K562 (cell line): ENCODE measurements around the gene GABPB2. TPM values are rescaled to one million over a fixed set of nuclear protein-coding genes. Genes with fewer than 3 reads are reported as not detected.

ENCODE experiments used
- ATF2 ChIP-seq: sonication (generic); formaldehyde crosslinking; IDR thresholded peaks from 2 replicates; pipeline ENCODE4 v1.8.1; 2022; ENCODE audit warnings: missing genetic modification reagents
- CBFB ChIP-seq: sonication (generic); formaldehyde crosslinking; IDR thresholded peaks from 2 replicates; pipeline ENCODE4 v1.4.0; 2020; ENCODE audit warnings: mild to moderate bottlenecking, missing genetic modification reagents
- DEAF1 ChIP-seq: fragments of 450-650 bp; formaldehyde crosslinking; IDR thresholded peaks from 2 replicates; pipeline ENCODE4 v1.4.0; 2020; ENCODE audit warnings: mild to moderate bottlenecking, moderate library complexity
- ETV5 ChIP-seq: sonication (generic); formaldehyde crosslinking; IDR thresholded peaks from 2 replicates; pipeline ENCODE4 v1.4.0; 2020; ENCODE audit warnings: low read depth, mild to moderate bottlenecking, missing genetic modification reagents
- FOXP4 ChIP-seq: sonication (generic); formaldehyde crosslinking; IDR thresholded peaks from 2 replicates; pipeline ENCODE4 v1.8.0; 2022; ENCODE audit warnings: mild to moderate bottlenecking, missing genetic modification reagents, borderline replicate concordance
- L3MBTL2 ChIP-seq: fragments of 450-650 bp; IDR thresholded peaks from 2 replicates; pipeline ENCODE4 v1.6.1; 2016; ENCODE audit warnings: mild to moderate bottlenecking, moderate library complexity
- STAT6 ChIP-seq: sonication (generic); formaldehyde crosslinking; IDR thresholded peaks from 2 replicates; pipeline ENCODE4 v1.8.1; 2023; ENCODE audit warnings: mild to moderate bottlenecking, missing genetic modification reagents
- TEAD4 ChIP-seq, 2 experiments: sonication (generic) in 1 of 2; formaldehyde crosslinking in 1 of 2; IDR thresholded peaks; 2 replicates each; pipeline versions ENCODE4 v1.6.1 to v1.8.0; 2012 to 2022; ENCODE audit warnings: borderline replicate concordance in 1 of 2, inconsistent platforms in 1 of 2, low read length in 1 of 2, mild to moderate bottlenecking in 1 of 2, missing genetic modification reagents in 1 of 2
- WHSC1 ChIP-seq: IDR thresholded peaks from one replicate; pipeline ENCODE4 v1.6.1; 2012; ENCODE audit warnings: low read length, control low read depth, inconsistent platforms
- ZBTB33 ChIP-seq: sonication (generic); formaldehyde crosslinking; IDR thresholded peaks from 2 replicates; pipeline ENCODE4 v1.8.1; 2023; ENCODE audit warnings: mild to moderate bottlenecking, missing genetic modification reagents
- ZNF444 ChIP-seq: fragments of 250-450 bp; sonication (Bioruptor Pico); IDR thresholded peaks from 2 replicates; pipeline ENCODE4 v1.4.0; 2020; ENCODE audit warnings: mild to moderate bottlenecking, moderate library complexity
- polyA plus RNA-seq, 8 experiments: library from polyadenylated mRNA; depleted of rRNA in 4 of 8; stranded (reverse) in 5 of 8; unstranded in 3 of 8; fragments of >200 nt; fragmentation: Nextera tagmentation in 2 of 8; fragmentation: Illumina TruSeq in 1 of 8; extraction: Ambion mirVana in 2 of 8; extraction: Trizol in 1 of 8; gene quantifications; 2 replicates each; pipeline versions ENCODE4 v1.2.1 to v1.2.3, GENCODE V29; 2011 to 2014; ENCODE audit warnings: inconsistent platforms in 1 of 8, missing spikeins in 1 of 8
- total RNA-seq, 7 experiments: library from RNA; depleted of rRNA in 6 of 7; stranded (reverse); fragments of >200 nt in 6 of 7; fragmentation: Illumina TruSeq in 2 of 7; extraction: Trizol in 2 of 7; gene quantifications; 2 replicates each; pipeline versions ENCODE4 v1.2.1 to v1.2.3, GENCODE V29; 2011 to 2021; ENCODE audit warnings: low replicate concordance in 1 of 7

Gene GABPB2
- total and polyA plus RNA-seq, 9 of the 15 experiments (the other 6 are each of a cell fraction or from before 2014, with no cell fraction given), result 2.2 to 13.3 (median 6.1) TPM

- TF ChIP-seq STAT6 (CRISPR knock-in tag), result no peak
- no peak for TF ChIP-seq FOXP4 (CRISPR knock-in tag)
- 0 out of 2 replicates have a peak, but pooled peaks have one; percentile 66 for TF ChIP-seq CBFB (CRISPR knock-in tag)
- TF ChIP-seq WHSC1, result no peak
- no peak for TF ChIP-seq L3MBTL2
- peak; percentile 40; the same call in 1 of the 2 replicates for TF ChIP-seq ZBTB33
- TF ChIP-seq ETV5 (CRISPR knock-in tag), result 0 out of 2 replicates have a peak, but pooled peaks have one; percentile 46
- TF ChIP-seq DEAF1, result no peak
- no peak for TF ChIP-seq TEAD4 (IDR thresholded peaks at IDR 0.05; ENCODE audit: low read length)
- TF ChIP-seq TEAD4 (CRISPR knock-in tag; IDR thresholded peaks at IDR 0.05; ENCODE audit: borderline replicate concordance), result 0 out of 2 replicates have a peak, but pooled peaks have one; percentile 5
- TF ChIP-seq ATF2 (CRISPR knock-in tag), result no peak
- no peak for TF ChIP-seq ZNF444 (CRISPR knock-in tag)
Measured at GRCh38 chr1:151048645-151049032, 21.9 kb upstream of the GABPB2 start (continued).
